Loucy (cell line): ENCODE data around the gene CNBD2.
"Not testable (repeated sequence)": the region's sequence is repeated elsewhere in the genome, so short reads cannot be mapped to it uniquely, and the experiment has no call there.

ENCODE experiments used
- H2AFZ ChIP-seq: fragments of 200-600 bp; sonication (generic); 2 replicates; pipeline ENCODE4 v1.6.0; 2016; ENCODE audit warnings: antibody characterized with exemption, mild to moderate bottlenecking, low read length, moderate library complexity
- H3F3A ChIP-seq: fragments of 200-600 bp; 2 replicates; pipeline ENCODE4 v1.6.0; 2016; ENCODE audit warnings: antibody characterized with exemption, low read depth, mild to moderate bottlenecking
- H3K27me3 ChIP-seq: fragments of 200-600 bp; sonication (generic); 2 replicates; pipeline ENCODE4 v1.6.1; 2014; ENCODE audit warnings: low read length, mild to moderate bottlenecking; ENCODE audit not compliant: insufficient read depth, poor library complexity, severe bottlenecking
- H3K36me3 ChIP-seq: fragments of 200-600 bp; sonication (generic); 2 replicates; pipeline ENCODE4 v1.6.1; 2016; ENCODE audit warnings: low read length; ENCODE audit not compliant: insufficient read depth
- H3K4me1 ChIP-seq: fragments of 200-600 bp; sonication (generic); 2 replicates; pipeline ENCODE4 v1.5.1; 2014; ENCODE audit warnings: low read length, mild to moderate bottlenecking; ENCODE audit not compliant: insufficient read depth, poor library complexity, severe bottlenecking
- H3K4me2 ChIP-seq: fragments of 200-600 bp; sonication (generic); 2 replicates; pipeline ENCODE4 v1.6.0; 2014; ENCODE audit warnings: antibody characterized with exemption, low read length, low read depth, mild to moderate bottlenecking; ENCODE audit not compliant: poor library complexity, severe bottlenecking
- H3K4me3 ChIP-seq: fragments of 200-600 bp; sonication (generic); 2 replicates; pipeline ENCODE4 v1.5.1; 2014; ENCODE audit warnings: low read length, mild to moderate bottlenecking, mixed read lengths; ENCODE audit not compliant: poor library complexity, severe bottlenecking
- H3K79me2 ChIP-seq: fragments of 200-600 bp; sonication (generic); 2 replicates; pipeline ENCODE4 v1.6.1; 2014; ENCODE audit warnings: low read length; ENCODE audit not compliant: insufficient read depth
- H3K9ac ChIP-seq: fragments of 200-600 bp; sonication (generic); 2 replicates; pipeline ENCODE4 v1.6.0; 2014; ENCODE audit warnings: mild to moderate bottlenecking, low read depth, low read length, moderate library complexity; ENCODE audit not compliant: poor library complexity, severe bottlenecking
- H3K9me2 ChIP-seq: fragments of 200-600 bp; sonication (generic); replicated peaks from 2 replicates; pipeline ENCODE4 v1.6.1; 2016; ENCODE audit warnings: low read depth, low read length, mixed read lengths
- H3K9me3 ChIP-seq: fragments of 200-600 bp; sonication (generic); 2 replicates; pipeline ENCODE4 v1.6.1; 2014; ENCODE audit warnings: mild to moderate bottlenecking, antibody characterized with exemption, low read length, low read depth; ENCODE audit not compliant: insufficient read depth
- H4K20me1 ChIP-seq: fragments of 200-600 bp; sonication (generic); 2 replicates; pipeline ENCODE4 v1.6.0; 2014; ENCODE audit warnings: antibody characterized with exemption, low read length, mild to moderate bottlenecking; ENCODE audit not compliant: insufficient read depth, poor library complexity, severe bottlenecking
- CTCF ChIP-seq: fragments of 200-600 bp; sonication (generic); conservative IDR thresholded peaks from 2 replicates; pipeline ENCODE4 v1.5.1; 2014; ENCODE audit warnings: mild to moderate bottlenecking, antibody characterized with exemption, low read length
- EZH2phosphoT487 ChIP-seq: fragments of 200-600 bp; IDR thresholded peaks from 2 replicates; pipeline ENCODE4 v1.6.1; 2018; ENCODE audit warnings: antibody characterized with exemption, mild to moderate bottlenecking, moderate library complexity, borderline replicate concordance

Gene CNBD2

GRCh38 chr20:36050436-36051317 is 82.3 kb downstream of the CNBD2 start:
- H3K9me2 ChIP-seq = no peaks in the 10 kb centered on the region
- H3K4me1 ChIP-seq = peaks cover 9% of the 10 kb centered on the region
- no peaks in the 10 kb centered on the region for H3K36me3 ChIP-seq
- H3K79me2 ChIP-seq = peaks cover 56% of the 10 kb centered on the region
- peak overlapping the region; percentile 100 for H3K4me2 ChIP-seq
- peaks cover 6% of the 10 kb centered on the region for H3K27me3 ChIP-seq
- peak overlapping the region; percentile 99 for H3K9ac ChIP-seq
- no peak for TF ChIP-seq CTCF
- no peak for TF ChIP-seq EZH2phosphoT487
- peak overlapping the region; percentile 93 for H3K4me3 ChIP-seq
- H3K9me3 ChIP-seq = no peaks in the 10 kb centered on the region
- no peaks in the 10 kb centered on the region for H3F3A ChIP-seq
- H4K20me1 ChIP-seq = peaks cover 41% of the 10 kb centered on the region
- H2AFZ ChIP-seq = peak overlapping the region; percentile 100

- Histone ChIP-seq H3K36me3 (no peaks in the 10 kb centered on the region), H3K9ac (peak overlapping the region; percentile 99)
Observed at GRCh38 chr20:36051318-36052116, 83.1 kb downstream of the CNBD2 start.

GRCh38 chr20:36052117-36052513 is 83.7 kb downstream of the CNBD2 start:
- no peaks in the 10 kb centered on the region for H3K9me3 ChIP-seq
- H3K9me2 ChIP-seq = no peaks in the 10 kb centered on the region
- H3K4me1 ChIP-seq = peaks cover 9% of the 10 kb centered on the region
- peaks cover 27% of the 10 kb centered on the region for H4K20me1 ChIP-seq
- H3K9ac ChIP-seq = no peak overlapping the region
- no peaks in the 10 kb centered on the region for H3K36me3 ChIP-seq
- no peak overlapping the region for H2AFZ ChIP-seq
- peaks cover 44% of the 10 kb centered on the region for H3K79me2 ChIP-seq
- H3F3A ChIP-seq = no peaks in the 10 kb centered on the region
- TF ChIP-seq EZH2phosphoT487 (no peak), CTCF (no peak)
- H3K27me3 ChIP-seq = peaks cover 6% of the 10 kb centered on the region
- no peak overlapping the region for H3K4me2 ChIP-seq
- no peak overlapping the region for H3K4me3 ChIP-seq

More at GRCh38 chr20:36051318-36052116, 83.1 kb downstream of the CNBD2 start:
- Histone ChIP-seq H3K4me3 (peak overlapping the region; percentile 93), H3K27me3 (peaks cover 6% of the 10 kb centered on the region), H4K20me1 (peaks cover 33% of the 10 kb centered on the region), H3K79me2 (peaks cover 48% of the 10 kb centered on the region), H3K9me3 (no peaks in the 10 kb centered on the region), H3K4me2 (peak overlapping the region; percentile 100), H2AFZ (peak overlapping the region; percentile 100), H3K9me2 (no peaks in the 10 kb centered on the region), H3K4me1 (peaks cover 9% of the 10 kb centered on the region), H3F3A (no peaks in the 10 kb centered on the region)
- TF ChIP-seq EZH2phosphoT487 (no peak), CTCF (no peak)

GRCh38 chr20:36053863-36054518 is 85.6 kb downstream of the CNBD2 start:
- H3K9ac ChIP-seq, H3K4me1 ChIP-seq, H3K36me3 ChIP-seq, H3K4me2 ChIP-seq, H4K20me1 ChIP-seq, H3F3A ChIP-seq, H3K27me3 ChIP-seq, H3K4me3 ChIP-seq, H3K9me2 ChIP-seq, H2AFZ ChIP-seq, H3K9me3 ChIP-seq: not testable (repeated sequence)
- peaks cover 25% of the 10 kb centered on the region for H3K79me2 ChIP-seq
